ENCODE data around the gene PTBP3. TPM values are rescaled to one million over a fixed set of nuclear protein-coding genes. Genes with fewer than 3 reads are reported as not detected.

The PTBP3 gene
- total and polyA plus RNA-seq, 2 of the 13 experiments (the other 11 are each of a cell fraction or from before 2014, with no cell fraction given), result 52.8 to 61.1 TPM

DNA sequence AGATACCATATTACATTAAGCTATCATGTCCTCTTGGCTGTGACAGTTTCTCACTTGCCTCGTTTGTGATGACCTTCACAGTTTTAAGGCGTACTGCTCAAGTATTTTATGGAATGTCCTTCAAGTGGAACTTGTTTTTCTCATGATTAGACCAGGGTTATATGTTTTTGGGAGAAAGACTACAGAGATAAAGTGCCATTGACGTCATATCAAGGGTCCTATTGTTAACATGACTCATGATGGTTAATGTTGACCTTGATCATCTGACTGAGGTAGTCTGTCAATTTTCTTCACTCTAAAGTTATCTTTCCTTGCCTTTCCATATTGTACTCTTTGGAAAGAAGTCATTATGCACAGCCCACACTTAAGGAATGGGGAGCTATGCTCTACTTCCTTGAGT, 17.8 kb upstream of the PTBP3 start:
- Histone ChIP-seq H3K4me3 (replicated peaks in 1 of 3; ENCODE audit: insufficient read depth in 1 of 3, low read depth in 2 of 3, low read length in 3 of 3) (no peak overlapping the region), H3K4me2 (ENCODE audit: low read depth, low read length) (no peak overlapping the region), H3K36me3 (replicated peaks in 1 of 2; ENCODE audit: control insufficient read depth in 1 of 2, insufficient read depth in 2 of 2, low read length in 2 of 2) (no peaks in the 10 kb centered on the region), H4K20me1 (ENCODE audit: insufficient read depth, low read length) (no peaks in the 10 kb centered on the region), H3K9ac (ENCODE audit: insufficient read depth, low read depth, low read length) (no peak overlapping the region), H2AFZ (ENCODE audit: low read length) (no peak overlapping the region), H3K27me3 (ENCODE audit: control insufficient read depth in 1 of 2, insufficient read depth in 2 of 2, low read length in 2 of 2) (no peaks in the 10 kb centered on the region), H3K4me1 (ENCODE audit: insufficient read depth, low read length) (peaks cover 67% of the 10 kb centered on the region), H3K9me3 (ENCODE audit: low read length) (no peaks in the 10 kb centered on the region), H3K27ac (ENCODE audit: extremely low read length, insufficient read depth, low read length) (no peak overlapping the region), H3K79me2 (ENCODE audit: insufficient read depth, low read length) (no peaks in the 10 kb centered on the region)
- in situ Hi-C loops (cut with HindIII; ENCODE audit: extremely low pct_ligation_motif_present, low pct_unique_long_range_greater_than_20kb), result loop anchor here (25.0 kb wide), 1 partner anchor 589 kb away; no protein-coding TSS in a partner anchor
- intact Hi-C loops (cut with micrococcal nuclease; ENCODE audit: unreplicated experiment), result no loop called here
- DNase-seq (ENCODE audit: low spot score) (no peak), ATAC-seq (no peak), FAIRE-seq (no peak)
- CTCF ChIA-PET (ENCODE audit: low intra/inter-chr PET ratio, low total read pairs), result no interaction called here
- POLR2A ChIA-PET, result interaction anchor here (1.0 kb wide), 1 partner anchor 17 kb away, joined by 4 read pairs; the partner anchor contains the start of gene PTBP3
- BruUV-seq (replicated peaks), result no TSS peak
- no peak for TF ChIP-seq ZFP1 (CRISPR knock-in tag; IDR thresholded peaks at IDR 0.05)
- peak; percentile 61 for TF ChIP-seq CREB1 (IDR thresholded peaks at IDR 0.05)
- no peak for TF ChIP-seq CREB1 (CRISPR knock-in tag; IDR thresholded peaks at IDR 0.05)
- WGBS (ENCODE audit: low lambda C conversion rate), result 70% methylated on average over 3 of the region's 3 CpGs

DNA sequence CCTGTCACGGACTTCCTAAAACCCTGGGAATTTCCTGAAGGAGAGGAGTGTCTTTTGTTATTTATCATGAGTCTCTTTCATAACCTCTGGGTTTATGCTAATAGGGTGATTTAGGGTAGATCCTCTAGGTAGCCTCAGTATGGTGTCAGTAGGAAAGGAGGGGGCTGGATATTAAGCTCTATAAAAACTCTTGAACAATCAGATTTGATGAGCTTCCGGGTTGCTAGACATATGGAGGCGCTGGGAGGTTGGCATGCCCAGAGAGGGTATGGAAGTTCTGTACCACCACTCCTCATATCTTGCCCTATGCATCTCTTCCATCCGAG, 15.6 kb upstream of the PTBP3 start:
- no peak for ATAC-seq
- intact Hi-C loops (cut with micrococcal nuclease; ENCODE audit: unreplicated experiment) (no loop called here), in situ Hi-C loops (cut with HindIII; ENCODE audit: extremely low pct_ligation_motif_present, low pct_unique_long_range_greater_than_20kb) (no loop called here)
- Histone ChIP-seq H3K9ac (ENCODE audit: insufficient read depth, low read depth, low read length) (0 out of 2 replicates have a peak overlapping the region, but pooled peaks have one; percentile 20), H3K79me2 (ENCODE audit: insufficient read depth, low read length) (no peaks in the 10 kb centered on the region), H2AFZ (ENCODE audit: low read length) (peak overlapping the region; percentile 5), H3K9me3 (ENCODE audit: low read length) (no peaks in the 10 kb centered on the region), H3K36me3 (replicated peaks in 1 of 2; ENCODE audit: control insufficient read depth in 1 of 2, insufficient read depth in 2 of 2, low read length in 2 of 2) (no peaks in the 10 kb centered on the region), H3K27me3 (ENCODE audit: control insufficient read depth in 1 of 2, insufficient read depth in 2 of 2, low read length in 2 of 2) (no peaks in the 10 kb centered on the region), H3K4me2 (ENCODE audit: low read depth, low read length) (peak overlapping the region; percentile 54; the same call in 1 of the 2 replicates), H3K4me1 (ENCODE audit: insufficient read depth, low read length) (peaks cover 61% of the 10 kb centered on the region), H3K27ac (ENCODE audit: extremely low read length, insufficient read depth, low read length) (peak overlapping the region; percentile 37), H4K20me1 (ENCODE audit: insufficient read depth, low read length) (no peaks in the 10 kb centered on the region), H3K4me3 (replicated peaks in 1 of 3; ENCODE audit: insufficient read depth in 1 of 3, low read depth in 2 of 3, low read length in 3 of 3) (no peak overlapping the region)
- CTCF ChIA-PET (ENCODE audit: low intra/inter-chr PET ratio, low total read pairs), result no interaction called here
- POLR2A ChIA-PET, result no interaction called here
- 86% methylated on average over 4 of the region's 4 CpGs for WGBS (ENCODE audit: low lambda C conversion rate)
- no peak for FAIRE-seq
- no TSS peak for BruUV-seq (replicated peaks)
- no peak for DNase-seq (ENCODE audit: low spot score)
- TF ChIP-seq CBFB (CRISPR knock-in tag; IDR thresholded peaks at IDR 0.05) (no peak), TBX3 (IDR thresholded peaks at IDR 0.05; ENCODE audit: borderline replicate concordance) (no peak), XBP1 (CRISPR knock-in tag; IDR thresholded peaks at IDR 0.05) (no peak), HOXA9 (CRISPR knock-in tag; IDR thresholded peaks at IDR 0.05; ENCODE audit: borderline replicate concordance) (no peak), NFRKB (IDR thresholded peaks at IDR 0.05) (no peak), HDAC2 (CRISPR knock-in tag; IDR thresholded peaks at IDR 0.05) (no peak), ZFP90 (CRISPR knock-in tag; IDR thresholded peaks at IDR 0.05; ENCODE audit: borderline replicate concordance) (no peak), ZNF672 (CRISPR knock-in tag; IDR thresholded peaks at IDR 0.05) (no peak), NFKB2 (CRISPR knock-in tag; IDR thresholded peaks at IDR 0.05; ENCODE audit: borderline replicate concordance) (no peak), ZNF142 (CRISPR knock-in tag; IDR thresholded peaks at IDR 0.05) (no peak), PHF21A (CRISPR knock-in tag; IDR thresholded peaks at IDR 0.05) (no peak)
